Stimulated activated CD4-positive, alpha-beta T cell treated with anti-CD3 and anti-CD28 coated beads, TNF-alpha, amount 100 ng/mL, for 1 hour (primary cell): ENCODE data around the gene PDZK1IP1.
"Not testable (repeated sequence)": the region's sequence is repeated elsewhere in the genome, so short reads cannot be mapped to it uniquely, and the experiment has no call there.

Experiments used
- DNase-seq, 3 donors: peaks; one replicate each; pipeline ENCODE4 v3.0.0-alpha.2; 2020; ENCODE audit warnings: low read depth in 3 of 3, low spot score in 1 of 3

Gene PDZK1IP1

DNA sequence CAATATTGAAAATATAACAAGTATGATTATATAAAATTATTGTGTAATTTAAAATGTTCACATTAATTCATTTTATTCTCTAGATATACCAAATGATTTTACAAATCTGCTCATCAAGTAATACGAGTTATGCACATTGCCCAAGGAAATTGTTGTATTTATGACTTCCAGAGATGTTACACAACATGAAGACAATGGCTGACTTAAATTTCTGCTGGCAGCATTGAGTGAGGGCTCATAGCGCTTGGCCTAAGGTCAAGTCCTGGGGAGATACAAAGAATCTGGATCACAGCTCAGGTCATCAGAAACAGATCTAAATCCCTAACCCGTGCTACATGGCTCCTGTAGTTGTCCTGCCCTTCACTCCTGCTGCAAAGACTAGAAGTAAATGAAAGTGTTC, 49.5 kb downstream of the PDZK1IP1 start:
- DNase-seq: not testable (repeated sequence)

DNA sequence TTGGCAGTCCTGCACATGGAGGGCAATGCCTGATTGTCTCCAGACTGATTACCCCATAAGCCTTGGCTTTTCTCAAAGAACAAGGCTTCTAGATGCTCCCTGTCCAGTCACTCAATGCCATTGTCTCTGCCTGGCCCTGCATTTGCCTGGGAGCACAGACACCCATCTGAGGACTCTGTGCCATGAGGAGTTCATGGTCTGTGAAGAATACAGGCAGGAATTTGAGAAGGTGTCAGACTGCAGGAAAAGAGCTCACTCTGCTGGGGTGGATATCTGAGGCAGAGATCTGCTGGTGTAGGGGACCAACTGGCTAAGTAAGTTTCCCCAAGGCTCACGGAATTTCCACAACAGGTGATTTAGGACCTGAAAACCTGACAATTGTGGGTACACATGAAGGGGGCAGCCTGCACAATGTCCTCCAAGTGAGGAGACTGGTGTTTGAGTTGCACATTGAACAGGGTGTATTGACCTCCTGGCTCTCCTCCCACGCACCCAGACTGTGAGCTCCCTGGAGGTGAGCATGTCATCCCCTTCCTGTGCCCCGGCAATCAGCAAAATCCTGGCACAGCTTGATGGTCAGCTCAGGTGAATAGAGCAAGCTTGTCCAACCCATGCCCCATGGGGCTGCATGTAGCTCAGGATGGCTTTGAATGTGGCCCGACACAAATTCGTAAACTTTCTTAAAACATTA, 51.8 kb downstream of the PDZK1IP1 start:
- DNase-seq: no peak

DNA sequence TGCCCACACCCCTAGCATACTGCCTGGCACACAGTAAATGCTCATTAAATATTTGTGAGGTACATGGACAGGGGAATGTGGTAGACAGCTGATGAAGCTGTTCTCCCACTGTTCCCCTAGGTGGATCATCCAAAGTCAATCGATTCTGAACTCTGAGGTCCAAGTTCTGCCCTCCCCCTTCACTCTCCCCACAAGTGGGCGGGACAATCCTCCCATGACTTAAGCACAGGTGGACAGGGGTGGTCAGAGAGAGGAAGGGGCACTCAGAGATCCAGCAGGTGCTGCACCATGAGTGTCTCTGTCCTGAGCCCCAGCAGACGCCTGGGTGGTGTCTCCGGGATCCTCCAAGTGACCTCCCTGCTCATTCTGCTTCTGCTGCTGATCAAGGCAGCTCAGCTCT, 52.6 kb downstream of the PDZK1IP1 start, which contains the start of gene CYP4A22:
Gene CYP4A22 (plus strand): TSS at position 244 of the 400 bp plus-strand sequence. CDS start 45 bp downstream, at position 289.
- no peak for DNase-seq
